ENCODE data around the gene CADM1. TPM values are rescaled to one million over a fixed set of nuclear protein-coding genes. Genes with fewer than 3 reads are reported as not detected.

CADM1 gene
- total RNA-seq, 1 donor from 2014 or later = not detected

GRCh38 chr11:115155978-115156377, 348.2 kb downstream of the CADM1 start:
- Mint-ChIP-seq H3K4me1 (ENCODE audit: low read depth) (peaks cover 5% of the 10 kb centered on the region), H3K9me3 (no peaks in the 10 kb centered on the region), H3K4me3 (no peak overlapping the region), H3K36me3 (ENCODE audit: low read depth) (no peaks in the 10 kb centered on the region), H3K27ac (no peak overlapping the region), H3K27me3 (ENCODE audit: insufficient read depth) (no peaks in the 10 kb centered on the region)
- intact Hi-C loops (cut with micrococcal nuclease) = no loop called here
- no peak for DNase-seq (ENCODE audit: low spot score)

- Mint-ChIP-seq H3K4me1 (ENCODE audit: low read depth) (peaks cover 5% of the 10 kb centered on the region), H3K27me3 (ENCODE audit: insufficient read depth) (no peaks in the 10 kb centered on the region), H3K36me3 (ENCODE audit: low read depth) (no peaks in the 10 kb centered on the region), H3K9me3 (no peaks in the 10 kb centered on the region), H3K4me3 (no peak overlapping the region), H3K27ac (no peak overlapping the region)
- intact Hi-C loops (cut with micrococcal nuclease) = no loop called here
- DNase-seq (ENCODE audit: low spot score) = no peak
These were observed 348.9 kb downstream of the CADM1 start for GRCh38 chr11:115155320-115155719.

- no peaks in the 10 kb centered on the region for H3K27me3 Mint-ChIP-seq (ENCODE audit: insufficient read depth)
- no peak overlapping the region for H3K27ac Mint-ChIP-seq
- H3K9me3 Mint-ChIP-seq = no peaks in the 10 kb centered on the region
- intact Hi-C loops (cut with micrococcal nuclease) = loop anchor here (5.0 kb wide), 1 partner anchor 52 kb away; no protein-coding TSS in a partner anchor
- no peak overlapping the region for H3K4me3 Mint-ChIP-seq
- H3K4me1 Mint-ChIP-seq (ENCODE audit: low read depth) = peaks cover 5% of the 10 kb centered on the region
- no peak for DNase-seq (ENCODE audit: low spot score)
- no peaks in the 10 kb centered on the region for H3K36me3 Mint-ChIP-seq (ENCODE audit: low read depth)
These were observed 349.9 kb downstream of the CADM1 start for GRCh38 chr11:115154355-115154736.

GRCh38 chr11:115153731-115154354, 350.4 kb downstream of the CADM1 start:
- Mint-ChIP-seq H3K4me3 (no peak overlapping the region), H3K27ac (no peak overlapping the region), H3K36me3 (ENCODE audit: low read depth) (no peaks in the 10 kb centered on the region), H3K27me3 (ENCODE audit: insufficient read depth) (no peaks in the 10 kb centered on the region), H3K4me1 (ENCODE audit: low read depth) (peaks cover 5% of the 10 kb centered on the region), H3K9me3 (no peaks in the 10 kb centered on the region)
- intact Hi-C loops (cut with micrococcal nuclease) = loop anchor here (5.0 kb wide), 1 partner anchor 52 kb away; no protein-coding TSS in a partner anchor
- DNase-seq (ENCODE audit: low spot score) = no peak

- intact Hi-C loops (cut with micrococcal nuclease) = loop anchor here (5.0 kb wide), 1 partner anchor 51 kb away; no protein-coding TSS in a partner anchor
- H3K27me3 Mint-ChIP-seq (ENCODE audit: insufficient read depth) = no peaks in the 10 kb centered on the region
- no peaks in the 10 kb centered on the region for H3K9me3 Mint-ChIP-seq
- no peak overlapping the region for H3K27ac Mint-ChIP-seq
- H3K4me3 Mint-ChIP-seq = no peak overlapping the region
- no peaks in the 10 kb centered on the region for H3K36me3 Mint-ChIP-seq (ENCODE audit: low read depth)
- peaks cover 5% of the 10 kb centered on the region for H3K4me1 Mint-ChIP-seq (ENCODE audit: low read depth)
- DNase-seq (ENCODE audit: low spot score) = no peak
These were observed 351.1 kb downstream of the CADM1 start for GRCh38 chr11:115153135-115153534.

GRCh38 chr11:115151010-115151409, 353.2 kb downstream of the CADM1 start:
- H3K4me3 Mint-ChIP-seq = no peak overlapping the region
- peaks cover 2% of the 10 kb centered on the region for H3K36me3 Mint-ChIP-seq (ENCODE audit: low read depth)
- H3K4me1 Mint-ChIP-seq (ENCODE audit: low read depth) = peaks cover 5% of the 10 kb centered on the region
- no peak overlapping the region for H3K27ac Mint-ChIP-seq
- H3K9me3 Mint-ChIP-seq = peaks cover 8% of the 10 kb centered on the region
- H3K27me3 Mint-ChIP-seq (ENCODE audit: insufficient read depth) = no peaks in the 10 kb centered on the region
- DNase-seq (ENCODE audit: low spot score) = no peak
- intact Hi-C loops (cut with micrococcal nuclease) = loop anchor here (5.0 kb wide), 1 partner anchor 49 kb away; no protein-coding TSS in a partner anchor

- no peak for DNase-seq (ENCODE audit: low spot score)
- intact Hi-C loops (cut with micrococcal nuclease) = no loop called here
- peaks cover 8% of the 10 kb centered on the region for H3K9me3 Mint-ChIP-seq
- H3K27ac Mint-ChIP-seq = no peak overlapping the region
- peaks cover 5% of the 10 kb centered on the region for H3K4me1 Mint-ChIP-seq (ENCODE audit: low read depth)
- H3K27me3 Mint-ChIP-seq (ENCODE audit: insufficient read depth) = no peaks in the 10 kb centered on the region
- H3K36me3 Mint-ChIP-seq (ENCODE audit: low read depth) = peaks cover 2% of the 10 kb centered on the region
- H3K4me3 Mint-ChIP-seq = no peak overlapping the region
These were observed 355.5 kb downstream of the CADM1 start for GRCh38 chr11:115148691-115149090.

GRCh38 chr11:115148101-115148500, 356.1 kb downstream of the CADM1 start:
- Mint-ChIP-seq H3K4me3 (no peak overlapping the region), H3K4me1 (ENCODE audit: low read depth) (peaks cover 3% of the 10 kb centered on the region), H3K27me3 (ENCODE audit: insufficient read depth) (no peaks in the 10 kb centered on the region), H3K9me3 (peaks cover 8% of the 10 kb centered on the region), H3K27ac (no peak overlapping the region), H3K36me3 (ENCODE audit: low read depth) (peaks cover 2% of the 10 kb centered on the region)
- no peak for DNase-seq (ENCODE audit: low spot score)
- intact Hi-C loops (cut with micrococcal nuclease) = no loop called here

- H3K27me3 Mint-ChIP-seq (ENCODE audit: insufficient read depth) = no peaks in the 10 kb centered on the region
- no peak for DNase-seq (ENCODE audit: low spot score)
These were observed 356.9 kb downstream of the CADM1 start for GRCh38 chr11:115147243-115147807.

GRCh38 chr11:115146425-115146824, 357.8 kb downstream of the CADM1 start:
- peak overlapping the region; percentile 42 for H3K27ac Mint-ChIP-seq
- intact Hi-C loops (cut with micrococcal nuclease) = no loop called here
- no peak overlapping the region for H3K4me3 Mint-ChIP-seq
- peaks cover 2% of the 10 kb centered on the region for H3K36me3 Mint-ChIP-seq (ENCODE audit: low read depth)
- H3K4me1 Mint-ChIP-seq (ENCODE audit: low read depth) = no peaks in the 10 kb centered on the region
- H3K27me3 Mint-ChIP-seq (ENCODE audit: insufficient read depth) = no peaks in the 10 kb centered on the region
- no peak for DNase-seq (ENCODE audit: low spot score)
- peaks cover 8% of the 10 kb centered on the region for H3K9me3 Mint-ChIP-seq

More at GRCh38 chr11:115147243-115147807, 356.9 kb downstream of the CADM1 start:
- intact Hi-C loops (cut with micrococcal nuclease) = no loop called here
- Mint-ChIP-seq H3K4me1 (ENCODE audit: low read depth) (no peaks in the 10 kb centered on the region), H3K27ac (peak overlapping the region; percentile 42), H3K9me3 (peaks cover 8% of the 10 kb centered on the region), H3K4me3 (no peak overlapping the region), H3K36me3 (ENCODE audit: low read depth) (peaks cover 2% of the 10 kb centered on the region)

- Mint-ChIP-seq H3K4me1 (ENCODE audit: low read depth) (no peaks in the 10 kb centered on the region), H3K36me3 (ENCODE audit: low read depth) (peaks cover 2% of the 10 kb centered on the region), H3K4me3 (no peak overlapping the region), H3K27ac (no peak overlapping the region), H3K9me3 (peaks cover 8% of the 10 kb centered on the region), H3K27me3 (ENCODE audit: insufficient read depth) (peaks cover 6% of the 10 kb centered on the region)
- intact Hi-C loops (cut with micrococcal nuclease) = no loop called here
- DNase-seq (ENCODE audit: low spot score) = no peak
These were observed 358.9 kb downstream of the CADM1 start for GRCh38 chr11:115145324-115145723.

- intact Hi-C loops (cut with micrococcal nuclease) = no loop called here
- Mint-ChIP-seq H3K27ac (no peak overlapping the region), H3K9me3 (peaks cover 8% of the 10 kb centered on the region), H3K4me1 (ENCODE audit: low read depth) (no peaks in the 10 kb centered on the region), H3K36me3 (ENCODE audit: low read depth) (peaks cover 2% of the 10 kb centered on the region), H3K4me3 (no peak overlapping the region), H3K27me3 (ENCODE audit: insufficient read depth) (peaks cover 9% of the 10 kb centered on the region)
- no peak for DNase-seq (ENCODE audit: low spot score)
These were observed 359.3 kb downstream of the CADM1 start for GRCh38 chr11:115144914-115145313.

- no peak overlapping the region for H3K27ac Mint-ChIP-seq
- peaks cover 8% of the 10 kb centered on the region for H3K9me3 Mint-ChIP-seq
- H3K27me3 Mint-ChIP-seq (ENCODE audit: insufficient read depth) = peaks cover 9% of the 10 kb centered on the region
- DNase-seq (ENCODE audit: low spot score) = no peak
- intact Hi-C loops (cut with micrococcal nuclease) = no loop called here
- no peaks in the 10 kb centered on the region for H3K4me1 Mint-ChIP-seq (ENCODE audit: low read depth)
- no peak overlapping the region for H3K4me3 Mint-ChIP-seq
- peaks cover 2% of the 10 kb centered on the region for H3K36me3 Mint-ChIP-seq (ENCODE audit: low read depth)
These were observed 360.2 kb downstream of the CADM1 start for GRCh38 chr11:115144014-115144413.
